SU-DHL-6 (cell line): ENCODE results near the gene HECTD4.
"Not testable (repeated sequence)": the region's sequence is repeated elsewhere in the genome, so short reads cannot be mapped to it uniquely, and the experiment has no call there.

Experiments used
- CTCF ChIP-seq: fragments of 200-600 bp; sonication (generic); IDR thresholded peaks from one replicate; pipeline ENCODE4 v1.5.1; 2017; ENCODE audit warnings: antibody characterized with exemption, mild to moderate bottlenecking, low read length, moderate library complexity; ENCODE audit not compliant: insufficient read depth, poor library complexity, severe bottlenecking
- EZH2phosphoT487 ChIP-seq: fragments of 200-600 bp; sonication (generic), shearing (Covaris generic); conservative IDR thresholded peaks from 2 replicates; pipeline ENCODE4 v1.6.1; 2018; ENCODE audit warnings: mild to moderate bottlenecking, antibody characterized with exemption, low read length, moderate library complexity, mixed read lengths

- TF ChIP-seq CTCF, EZH2phosphoT487: not testable (repeated sequence)
These were observed 137.3 kb downstream of the HECTD4 start for GRCh38 chr12:112244902-112245301.
